HG02571 (cell line): ENCODE results near the gene SDR42E2.
"Not testable (repeated sequence)": the region's sequence is repeated elsewhere in the genome, so short reads cannot be mapped to it uniquely, and the experiment has no call there.

Experiments used
- ATAC-seq: cut with Tn5 transposase; IDR thresholded peaks from one replicate; pipeline ENCODE4 v1.9.1; 2021; ENCODE audit warnings: mild to moderate bottlenecking, moderate library complexity; ENCODE audit not compliant: unreplicated experiment

The SDR42E2 gene

DNA sequence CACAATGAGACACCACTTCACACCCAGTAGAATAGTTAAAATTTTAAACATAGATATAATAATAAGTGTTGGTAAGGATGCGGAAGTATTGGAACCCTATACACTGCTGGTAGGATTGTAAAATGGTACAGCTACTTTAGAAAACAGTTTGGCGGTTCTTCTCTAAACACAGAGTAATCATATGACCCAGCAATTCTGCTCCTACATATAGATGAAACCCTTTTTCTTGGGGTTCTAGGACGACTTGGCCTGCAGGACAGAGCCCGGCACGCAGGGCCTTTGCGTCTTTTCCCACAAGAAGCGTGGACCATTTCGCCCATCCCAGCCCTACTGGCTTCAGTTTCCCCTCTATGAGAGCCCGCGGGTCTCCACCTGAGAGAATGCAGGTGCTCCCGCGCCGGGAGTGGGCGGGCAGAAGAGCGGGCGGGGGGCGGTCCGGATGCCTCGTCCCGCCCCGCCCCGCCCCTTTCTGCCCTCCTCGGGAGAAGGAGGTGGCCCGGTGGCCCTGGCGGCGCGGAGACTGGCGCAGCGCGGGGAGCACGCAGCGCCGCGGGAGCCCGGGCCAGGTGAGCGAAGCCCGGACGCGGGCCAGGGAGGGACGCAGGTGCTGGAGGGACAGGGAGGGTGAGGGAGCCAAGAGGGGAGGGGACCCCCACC lies at the start of gene SDR42E2:
Gene SDR42E2, plus strand, starts transcription at position 508 of the 657 bp plus-strand sequence. CDS start 3,077 bp downstream, outside the sequence.
- no peak for ATAC-seq

DNA sequence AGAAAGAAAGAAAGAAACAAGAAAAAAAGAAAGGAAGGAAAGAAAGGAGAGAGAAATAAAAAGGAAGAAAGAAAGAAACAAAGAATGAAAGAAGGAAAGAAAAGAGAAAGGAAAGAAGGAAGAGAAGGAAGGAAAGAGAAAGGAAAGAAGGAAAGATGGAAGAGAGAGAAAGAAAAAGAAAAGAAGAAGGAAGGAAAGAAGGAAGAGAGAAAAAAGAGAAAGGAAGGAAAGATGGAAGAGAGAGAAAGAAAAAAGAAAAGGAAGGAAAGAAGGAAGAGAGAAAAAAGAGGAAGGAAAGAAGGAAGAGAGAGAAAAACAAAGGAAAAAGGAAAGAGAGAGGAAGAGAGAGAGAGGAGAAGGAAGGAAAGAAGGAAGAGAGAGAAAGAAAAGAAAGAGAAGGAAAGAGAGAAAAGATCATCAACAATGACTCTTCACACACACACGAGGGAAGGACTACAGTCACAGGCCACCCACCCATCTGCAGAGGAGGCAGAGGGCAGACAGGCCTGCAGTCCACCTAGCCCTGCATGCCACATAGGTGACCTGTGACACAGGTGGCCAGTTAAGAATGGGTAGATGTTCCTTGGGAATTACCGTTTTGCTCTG lies 46.1 kb upstream of the SDR42E2 start:
- ATAC-seq = no peak

DNA sequence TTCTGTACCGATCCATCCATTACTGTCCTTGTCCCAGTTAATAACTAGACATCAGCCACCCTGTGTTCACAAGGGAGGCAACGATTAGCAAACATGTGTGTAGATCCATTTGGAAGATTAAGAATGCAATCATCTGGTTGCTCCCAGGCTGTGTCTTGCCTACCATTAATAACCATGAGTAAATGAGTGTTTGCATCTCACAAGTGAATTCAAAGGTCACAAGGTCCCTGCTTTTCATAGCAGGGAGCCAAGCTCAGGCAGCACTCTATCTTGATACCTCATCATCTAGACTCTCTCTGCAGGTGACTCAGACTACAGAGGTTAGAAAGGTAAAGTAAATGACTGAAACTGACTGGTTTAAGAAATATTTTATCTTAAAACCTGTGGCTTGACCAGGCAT lies 44.7 kb upstream of the SDR42E2 start:
- ATAC-seq = no peak

DNA sequence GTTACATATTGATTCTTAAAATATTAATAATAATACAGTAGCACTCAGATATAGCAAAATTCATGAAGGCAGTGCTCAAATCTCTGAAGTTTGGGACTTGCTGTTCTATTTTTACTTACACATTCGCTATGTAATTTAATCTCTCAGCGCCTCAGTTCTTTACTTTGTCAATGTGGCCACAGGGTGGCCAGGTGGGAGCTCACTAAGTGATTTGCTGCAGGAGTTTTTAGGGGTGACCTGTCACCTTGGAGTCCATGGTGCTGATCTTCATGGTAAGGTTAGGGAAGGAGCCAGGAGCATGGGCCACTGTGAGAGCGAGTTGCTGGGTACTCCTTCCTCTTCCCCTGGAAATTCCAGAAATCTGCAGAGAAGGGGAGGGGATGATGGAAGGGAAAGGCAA lies 41.9 kb upstream of the SDR42E2 start:
- no peak for ATAC-seq

DNA sequence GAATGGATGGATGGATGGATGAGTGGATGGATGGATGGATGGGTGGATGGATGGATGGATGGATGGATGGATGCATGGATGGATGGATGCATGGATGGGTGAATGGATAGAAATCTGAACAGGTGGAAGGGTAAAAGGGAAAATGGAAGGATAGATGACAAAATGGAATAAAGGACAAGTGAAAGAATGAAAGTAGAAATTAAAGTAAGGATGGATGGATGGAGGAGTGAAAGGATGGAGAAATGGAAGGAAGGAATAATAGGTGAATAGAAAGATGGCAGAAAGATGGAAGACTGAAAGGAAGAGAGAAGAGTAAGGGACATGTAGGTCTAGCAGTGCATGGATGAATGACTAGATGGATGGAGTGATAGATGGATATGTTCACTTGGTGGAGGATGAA lies 40.1 kb upstream of the SDR42E2 start:
- ATAC-seq = no peak

DNA sequence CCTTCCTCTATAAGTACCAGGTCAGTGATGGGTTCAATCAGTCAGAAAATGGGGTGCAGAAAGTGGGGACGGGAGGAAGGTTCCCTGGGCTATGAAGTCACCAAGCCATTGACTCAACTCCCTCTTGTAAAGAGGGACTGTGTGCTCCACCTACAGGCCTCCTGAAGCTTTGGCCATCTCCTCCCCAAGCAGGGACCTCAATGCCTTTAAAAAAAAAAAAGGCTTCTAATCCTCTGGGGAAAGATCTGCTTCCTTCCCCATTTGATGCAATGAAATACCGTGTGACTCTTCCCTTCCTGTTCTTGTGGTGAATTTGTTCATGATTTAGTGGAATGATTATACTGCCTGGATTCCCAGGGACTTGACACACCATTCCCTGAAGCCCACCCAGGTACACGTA lies 39.2 kb upstream of the SDR42E2 start:
- ATAC-seq = no peak

DNA sequence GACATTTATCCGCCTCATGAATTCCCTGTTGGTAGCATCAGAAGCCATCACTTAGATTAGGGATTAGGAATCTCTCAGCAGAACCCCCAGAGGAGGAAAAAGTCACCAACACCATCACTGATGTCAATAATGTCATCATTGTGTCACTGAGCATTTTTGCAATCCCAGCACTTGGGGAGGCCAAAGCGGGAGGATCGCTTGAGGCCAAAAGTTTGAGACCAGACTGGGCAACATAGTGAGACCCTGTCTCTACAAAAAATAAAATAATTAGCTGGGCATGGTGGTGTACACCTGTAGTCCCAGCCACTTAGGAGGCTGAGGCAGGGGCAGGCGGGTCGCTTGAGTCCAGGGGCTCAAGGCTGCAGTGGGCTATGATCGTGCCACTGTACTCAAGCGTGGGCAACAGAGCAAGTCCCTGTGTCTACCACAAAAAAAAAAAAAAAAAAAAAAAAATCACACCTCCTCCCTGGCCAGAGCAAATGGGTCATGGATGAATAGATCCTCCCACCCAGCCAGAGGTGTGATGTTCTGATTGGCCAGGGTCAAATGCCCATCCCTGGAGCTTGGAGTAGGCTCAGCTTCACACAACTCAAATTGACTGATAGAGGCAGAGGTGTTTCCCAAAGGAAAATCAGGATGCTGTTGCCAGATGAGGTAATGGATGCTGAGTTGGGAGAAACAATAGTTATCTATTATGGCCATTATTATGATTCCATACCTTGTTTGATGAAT lies 38.4 kb upstream of the SDR42E2 start:
- ATAC-seq = no peak

DNA sequence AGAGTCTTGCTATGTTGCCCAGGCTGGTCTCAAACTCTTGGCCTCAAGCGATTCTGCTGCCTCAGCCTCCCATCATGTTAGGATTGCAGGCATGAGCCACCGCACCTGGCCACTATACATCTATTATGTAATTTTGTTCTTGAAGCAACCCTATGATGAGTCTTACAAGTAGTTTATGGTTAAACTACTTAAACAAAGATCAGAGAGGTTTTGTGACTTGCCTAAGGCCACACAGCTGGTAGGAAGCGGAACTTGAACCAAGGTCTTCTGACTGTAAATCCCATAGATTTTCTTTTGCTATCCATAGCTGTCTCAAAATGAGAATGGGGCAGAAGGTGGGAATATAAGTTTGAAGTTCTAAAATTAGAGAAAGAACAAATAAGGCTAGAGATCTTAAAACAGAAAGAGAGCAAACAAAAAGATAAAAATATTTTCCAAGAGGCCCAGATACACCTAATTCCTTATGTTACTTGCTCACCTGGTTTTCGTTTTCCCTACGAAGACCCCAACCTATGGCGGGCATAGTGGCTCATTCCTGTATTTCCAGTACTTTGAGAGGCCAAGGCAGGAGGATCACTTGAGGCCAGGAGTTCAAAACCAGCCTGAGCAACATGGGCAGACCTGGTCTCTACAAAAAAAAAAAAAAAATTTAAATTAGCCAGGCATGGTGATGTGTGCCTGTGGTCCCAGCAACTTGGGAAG lies 37.6 kb upstream of the SDR42E2 start:
- no peak for ATAC-seq

DNA sequence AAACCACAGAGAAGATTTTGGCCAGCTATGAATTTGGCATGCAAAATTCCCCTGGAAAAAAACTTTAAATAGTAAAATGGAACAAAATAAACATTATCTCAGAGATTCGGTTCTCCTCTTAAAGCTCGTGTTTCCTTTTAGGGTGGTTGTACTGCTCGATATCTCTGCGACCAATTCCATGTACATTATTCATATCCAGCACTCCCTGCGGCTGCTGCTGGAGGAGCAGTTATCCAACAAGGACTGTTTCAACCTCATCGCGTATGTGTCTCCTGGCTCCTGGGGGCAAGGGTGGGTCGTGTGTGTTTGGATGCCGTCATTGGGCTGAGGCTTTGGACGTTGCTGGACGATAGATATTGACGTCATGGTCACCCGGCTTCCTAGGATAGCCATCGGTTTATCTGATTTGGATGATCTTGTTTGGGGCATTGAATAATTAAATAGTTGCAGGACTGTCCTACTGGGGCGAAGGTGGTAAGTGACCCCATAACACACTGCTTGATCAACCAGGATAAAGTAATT lies 36.2 kb upstream of the SDR42E2 start:
- ATAC-seq = no peak

DNA sequence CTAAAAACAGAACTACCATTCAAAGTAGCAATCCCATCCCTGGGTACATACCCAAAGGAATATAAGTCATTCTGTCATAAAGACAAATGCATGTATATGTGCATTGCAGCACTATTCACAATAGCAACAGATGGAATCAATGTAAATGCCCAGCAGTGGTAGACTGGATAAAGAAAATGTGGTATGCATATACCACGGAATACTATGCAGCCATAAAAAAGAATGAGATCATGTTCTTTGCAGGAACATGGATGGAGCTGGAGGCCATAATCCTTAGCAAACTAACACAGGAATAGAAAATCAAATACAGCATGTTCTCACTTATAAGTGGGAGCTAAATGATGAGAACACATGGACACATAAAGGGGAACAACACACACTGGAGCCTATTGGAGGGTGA lies 33.8 kb upstream of the SDR42E2 start:
- not testable (repeated sequence) for ATAC-seq

DNA sequence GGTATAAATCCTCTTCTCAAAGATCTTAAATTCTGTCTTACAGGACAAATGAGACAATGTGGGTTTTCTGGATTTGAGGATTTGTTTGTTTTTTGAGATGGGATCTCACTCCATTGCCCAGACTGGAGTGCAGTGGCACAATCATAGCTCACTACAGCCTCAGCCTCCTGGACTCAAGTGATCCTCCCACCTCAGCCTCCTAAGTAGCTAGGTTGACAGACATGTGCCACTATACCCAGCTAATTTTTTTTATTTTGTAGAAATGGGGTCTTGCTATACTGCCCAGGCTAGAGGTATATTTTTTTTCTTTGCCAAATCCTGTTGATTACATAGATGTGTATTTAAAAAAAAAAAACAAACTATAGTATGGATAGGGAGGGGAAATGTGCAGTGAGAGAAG lies 31.8 kb upstream of the SDR42E2 start:
- no peak for ATAC-seq

DNA sequence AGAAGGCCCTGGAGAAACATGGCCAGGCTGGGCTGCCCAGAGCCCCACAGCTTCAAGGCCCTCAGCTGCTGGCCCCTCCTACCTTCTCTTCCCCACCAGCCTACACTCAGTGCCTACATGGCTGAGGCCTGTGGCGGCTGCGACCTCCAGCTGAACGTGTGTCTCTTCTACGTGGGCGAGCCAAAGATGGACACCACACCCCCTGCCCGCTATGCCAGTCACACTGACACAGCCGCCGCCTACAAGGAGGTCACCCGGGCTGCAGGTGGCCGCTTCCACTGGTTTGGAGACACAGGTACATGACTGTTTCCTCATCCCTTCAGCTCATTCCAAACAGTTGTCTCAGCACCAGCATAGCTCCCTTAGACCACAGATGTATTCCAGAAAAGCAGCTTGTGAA lies 29.5 kb upstream of the SDR42E2 start:
- ATAC-seq = no peak

DNA sequence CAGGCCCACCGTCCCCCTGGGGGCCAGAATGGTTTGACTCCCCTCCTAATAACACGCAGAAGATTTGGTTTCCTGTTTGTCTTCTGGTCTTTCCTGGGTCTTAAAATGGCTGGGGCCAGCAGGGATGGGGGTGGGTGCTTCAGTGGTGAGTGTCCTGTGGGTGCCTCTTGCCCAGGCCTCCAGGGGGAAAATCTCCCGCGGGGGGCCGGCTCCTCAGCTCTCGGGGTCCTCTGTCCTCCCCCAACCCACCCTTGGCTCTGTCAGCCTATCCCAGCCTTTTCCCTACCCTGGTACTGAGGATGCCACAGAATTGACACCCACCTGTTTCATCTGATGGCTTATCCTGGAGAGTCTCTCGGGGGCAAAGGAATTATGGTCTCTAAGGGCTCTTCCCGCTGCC lies 23.8 kb upstream of the SDR42E2 start:
- ATAC-seq = no peak

DNA sequence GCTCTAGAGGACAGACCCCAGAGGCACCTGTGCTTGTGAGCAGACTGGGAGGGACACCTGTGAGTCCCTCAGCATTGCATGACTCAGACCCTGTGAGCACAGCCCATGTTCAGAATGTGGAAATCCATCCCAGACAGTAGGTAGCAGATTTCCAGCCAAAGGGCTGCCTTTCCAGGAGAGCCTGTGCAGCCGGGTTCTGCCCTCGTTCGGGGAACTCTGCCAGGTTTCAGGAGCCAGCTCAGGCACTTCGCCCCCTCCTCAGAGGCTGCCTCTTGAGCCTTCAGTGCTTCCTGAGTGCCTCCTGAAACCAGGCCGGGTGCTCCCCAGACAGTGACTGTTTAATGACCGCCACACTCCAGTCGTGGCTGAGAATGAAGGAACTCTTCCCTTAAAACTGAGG lies 23.3 kb upstream of the SDR42E2 start:
- no peak for ATAC-seq

DNA sequence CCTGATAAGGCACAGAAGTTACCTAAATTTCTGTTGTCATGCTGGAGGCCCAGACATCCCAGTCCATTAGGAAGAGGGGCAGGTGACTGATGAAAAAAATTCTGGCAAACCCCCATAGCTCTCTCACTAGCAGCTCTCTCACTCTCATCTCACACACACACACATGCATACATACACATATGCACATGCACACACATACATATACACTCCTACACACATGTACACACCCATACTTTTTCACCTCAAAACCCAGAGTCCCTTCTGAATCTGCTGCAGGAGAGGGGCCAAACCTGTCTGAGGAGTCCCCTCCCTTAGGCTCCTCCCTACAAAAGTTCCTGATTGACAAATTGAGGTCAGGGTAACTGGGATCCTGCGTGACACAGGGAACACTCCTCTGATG lies 22.6 kb upstream of the SDR42E2 start:
- no peak for ATAC-seq

DNA sequence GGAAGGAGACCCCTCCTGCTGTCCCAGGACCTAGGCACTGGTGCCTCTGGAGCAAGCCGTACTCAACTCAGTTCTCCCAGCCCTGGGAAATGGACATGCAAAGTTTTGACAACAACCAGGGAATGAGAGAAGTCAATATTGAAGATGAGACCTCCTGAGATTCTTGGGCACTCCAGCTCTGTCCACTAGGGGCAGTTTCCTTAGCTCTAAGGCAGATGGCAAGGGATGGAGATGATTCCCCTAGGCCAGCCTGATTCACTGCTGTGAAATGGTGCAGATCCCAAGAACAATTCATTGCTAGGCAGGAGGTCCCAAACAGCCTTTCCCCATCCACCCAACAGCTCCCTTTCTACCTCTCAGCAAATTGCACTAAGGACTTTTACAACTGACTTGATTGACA lies 20.5 kb upstream of the SDR42E2 start:
- no peak for ATAC-seq

DNA sequence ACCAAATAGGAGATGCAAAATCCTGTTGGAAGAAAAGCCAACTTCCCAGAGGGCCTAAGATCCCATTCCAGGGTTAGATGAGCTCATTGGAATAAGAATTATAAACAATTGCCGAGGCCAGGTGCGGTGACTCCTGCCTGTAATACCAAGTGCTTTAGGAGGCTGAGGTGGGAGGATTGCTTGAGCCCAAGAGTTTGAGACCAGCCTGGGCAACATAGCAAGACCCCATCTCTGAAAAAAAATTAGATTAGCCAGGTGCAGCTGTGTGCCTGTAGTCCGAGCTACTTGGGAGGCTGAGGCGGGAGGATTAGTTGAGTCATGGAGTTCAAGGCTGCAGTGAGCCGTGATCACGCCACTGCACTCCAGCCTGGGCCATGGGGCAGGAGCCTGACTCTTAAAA lies 17.8 kb upstream of the SDR42E2 start:
- no peak for ATAC-seq

DNA sequence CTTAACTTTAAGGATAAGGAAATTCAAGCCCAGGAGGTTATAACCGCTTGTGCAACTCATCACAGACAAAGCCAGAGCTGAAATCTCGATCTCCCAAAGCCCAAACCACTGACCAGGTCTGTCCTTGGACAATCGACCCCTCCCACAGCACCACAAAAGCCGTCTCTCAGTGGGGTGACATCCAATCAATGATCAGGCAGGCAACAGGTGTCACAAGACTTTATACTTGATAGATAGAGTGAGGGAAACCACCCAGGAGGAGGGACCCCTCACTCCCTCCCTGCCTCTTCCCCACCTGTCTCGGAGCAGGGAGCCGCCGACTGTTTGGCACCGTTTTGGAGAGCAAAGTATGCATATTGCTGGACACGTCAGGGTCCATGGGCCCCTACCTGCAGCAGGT lies 14.5 kb upstream of the SDR42E2 start:
- no peak for ATAC-seq

DNA sequence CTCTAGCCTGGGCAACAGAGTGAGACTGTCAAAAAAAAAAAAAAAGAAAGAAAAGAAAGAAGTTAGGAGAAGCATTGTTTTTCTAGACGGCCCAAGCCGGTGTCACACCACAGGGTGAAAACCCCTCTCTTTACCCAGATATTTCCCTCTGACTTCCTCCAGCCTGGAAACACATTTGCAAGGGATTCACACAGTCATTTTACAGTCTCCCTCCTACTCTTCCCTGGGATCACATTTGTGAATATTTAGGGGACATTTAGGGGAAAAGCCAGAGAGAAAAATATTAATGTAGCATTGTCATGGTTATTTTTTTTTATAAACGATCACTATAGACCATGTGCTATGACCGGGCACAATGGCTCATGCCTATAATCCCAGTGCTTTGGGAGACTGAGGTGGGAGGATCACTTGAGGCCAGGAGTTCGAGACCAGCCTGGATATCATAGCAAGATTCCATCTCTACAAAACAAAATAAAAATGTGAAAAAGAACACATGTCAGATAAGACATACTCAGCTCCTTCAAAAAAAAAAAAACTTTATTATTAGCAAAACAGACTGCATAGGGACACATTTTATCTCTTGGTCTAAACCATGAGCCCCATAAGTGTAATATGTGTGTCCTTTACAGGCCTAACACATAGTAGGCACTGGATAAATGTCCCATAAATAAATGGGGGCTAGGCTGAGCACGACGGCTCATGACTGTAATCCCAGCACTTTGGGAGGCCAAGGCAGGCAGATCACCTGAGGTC lies 10.9 kb upstream of the SDR42E2 start:
- ATAC-seq = no peak

DNA sequence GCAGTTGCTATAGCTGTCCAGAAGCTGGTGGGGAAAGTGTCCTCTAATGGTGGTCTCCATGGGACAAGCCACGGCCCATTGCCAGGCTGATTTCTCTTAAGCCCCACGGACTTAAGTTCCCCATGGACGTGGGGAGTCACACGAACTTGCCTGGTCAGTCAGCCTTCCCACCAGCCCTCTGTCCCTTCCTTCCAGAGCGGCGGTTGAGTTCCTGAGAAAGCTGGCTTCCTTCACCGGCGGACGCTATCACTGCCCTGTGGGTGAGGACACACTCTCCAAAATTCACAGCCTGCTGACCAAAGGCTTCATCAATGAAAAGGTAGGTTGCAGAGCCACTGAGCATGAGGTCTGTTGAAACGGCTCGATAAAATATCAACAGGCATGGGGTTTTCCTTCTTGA lies 10.0 kb upstream of the SDR42E2 start:
- no peak for ATAC-seq

DNA sequence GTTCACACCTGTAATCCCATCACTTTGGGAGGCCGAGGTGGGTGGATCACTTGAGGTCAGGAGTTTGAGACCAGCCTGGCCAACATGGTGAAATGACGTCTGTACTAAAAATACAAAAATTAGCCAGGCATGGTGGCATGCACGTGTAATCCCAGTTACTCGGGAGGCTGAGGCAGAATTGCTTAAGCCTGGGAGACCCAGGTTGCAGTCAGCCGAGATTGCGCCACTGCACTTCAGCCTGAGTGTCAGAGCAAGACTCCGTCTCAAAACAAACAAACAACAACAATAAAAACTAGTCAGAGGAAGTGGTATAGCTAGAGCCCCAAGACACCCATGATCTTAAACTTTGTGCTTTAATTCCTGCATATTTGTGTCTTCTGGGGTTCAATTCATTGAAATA lies 9.2 kb upstream of the SDR42E2 start:
- not testable (repeated sequence) for ATAC-seq
